SK-N-SH (cell line): ENCODE results near the gene CEP170. TPM values are rescaled to one million over a fixed set of nuclear protein-coding genes. Genes with fewer than 3 reads are reported as not detected.

ENCODE experiments used
- CTCF ChIA-PET: fragments of 300-600, 350-600 bp; formaldehyde crosslinking; extraction: SDS; loops from one replicate; lab custom pipeline; 2021; lab: Yijun Ruan, JAX
- POLR2A ChIA-PET: fragments of 350-600 bp; sonication (Branson Sonifier 250); formaldehyde crosslinking; extraction: SDS; loops from one replicate; lab custom pipeline; 2020; ENCODE audit warnings: antibody characterized with exemption, inconsistent platforms; lab: Yijun Ruan, JAX
- DNase-seq: peaks from one replicate; pipeline ENCODE4 v3.0.0; 2012
- H2AFZ ChIP-seq: fragments of 200-600 bp; sonication (generic); 2 replicates; pipeline ENCODE4 v1.8.1; 2016; ENCODE audit warnings: antibody characterized with exemption, mild to moderate bottlenecking, low read depth
- H3F3A ChIP-seq: fragments of 200-600 bp; sonication (generic); replicated peaks from 2 replicates; pipeline ENCODE3; 2016; ENCODE audit warnings: antibody characterized with exemption, mild to moderate bottlenecking; ENCODE audit not compliant: insufficient read depth
- H3K27ac ChIP-seq, 2 experiments: fragments of 200-500 bp in 1 of 2; fragments of 200-600 bp in 1 of 2; sonication (Bioruptor generic) in 1 of 2; sonication (generic), shearing (Covaris generic) in 1 of 2; 2 replicates each; pipeline versions ENCODE4 v1.5.1 to v1.6.1; 2014 to 2016; ENCODE audit warnings: low read depth in 2 of 2, inconsistent platforms in 1 of 2, low read length in 1 of 2, mild to moderate bottlenecking in 1 of 2, mixed read lengths in 1 of 2
- H3K27me3 ChIP-seq: fragments of 200-600 bp; sonication (generic), shearing (Covaris generic); 2 replicates; pipeline ENCODE4 v1.6.1; 2016; ENCODE audit warnings: mixed run types; ENCODE audit not compliant: insufficient read depth
- H3K36me3 ChIP-seq, 2 experiments: fragments of 200-500 bp in 1 of 2; fragments of 200-600 bp in 1 of 2; sonication (Bioruptor generic) in 1 of 2; sonication (generic) in 1 of 2; replicated peaks in 1 of 2; 2 replicates each; pipeline versions ENCODE3 to v1.5.1; 2014 to 2016; ENCODE audit warnings: low read length in 1 of 2, mild to moderate bottlenecking in 1 of 2; ENCODE audit not compliant: insufficient read depth in 2 of 2, control insufficient read depth in 1 of 2
- H3K4me1 ChIP-seq, 2 experiments: fragments of 200-500 bp in 1 of 2; fragments of 200-600 bp in 1 of 2; sonication (Bioruptor generic) in 1 of 2; sonication (generic), shearing (Covaris generic) in 1 of 2; 2 replicates each; pipeline versions ENCODE4 v1.5.1 to v1.6.1; 2014 to 2016; ENCODE audit warnings: low read depth in 1 of 2, low read length in 1 of 2, mixed run types in 1 of 2; ENCODE audit not compliant: insufficient read depth in 2 of 2, control insufficient read depth in 1 of 2
- H3K4me2 ChIP-seq: fragments of 200-600 bp; sonication (generic), shearing (Covaris generic); 2 replicates; pipeline ENCODE4 v1.6.1; 2017; ENCODE audit warnings: mixed run types
- H3K4me3 ChIP-seq, 2 experiments: fragments of 200-500 bp in 1 of 2; fragments of 200-600 bp in 1 of 2; sonication (Bioruptor generic) in 1 of 2; sonication (generic), shearing (Covaris generic) in 1 of 2; 2 replicates each; pipeline versions ENCODE4 v1.5.1 to v1.8.1; 2014 to 2016; ENCODE audit warnings: low read depth in 2 of 2, inconsistent platforms in 1 of 2, low read length in 1 of 2, mild to moderate bottlenecking in 1 of 2, mixed read lengths in 1 of 2, moderate library complexity in 1 of 2
- H3K79me2 ChIP-seq: fragments of 200-600 bp; sonication (generic); 2 replicates; pipeline ENCODE4 v1.8.1; 2017; ENCODE audit warnings: mild to moderate bottlenecking; ENCODE audit not compliant: insufficient read depth
- H3K9ac ChIP-seq: fragments of 200-600 bp; sonication (generic); 2 replicates; pipeline ENCODE4 v1.6.1; 2017; ENCODE audit warnings: mixed run types
- H3K9me2 ChIP-seq: fragments of 200-600 bp; sonication (generic); 2 replicates; pipeline ENCODE4 v1.6.1; 2017; ENCODE audit warnings: mixed run types
- H3K9me3 ChIP-seq: fragments of 200-600 bp; sonication (generic); 2 replicates; pipeline ENCODE4 v1.6.1; 2017; ENCODE audit warnings: mixed run types, mild to moderate bottlenecking, moderate library complexity
- H4K20me1 ChIP-seq: fragments of 200-600 bp; sonication (generic); 2 replicates; pipeline ENCODE4 v1.6.1; 2017; ENCODE audit warnings: mild to moderate bottlenecking, mixed run types; ENCODE audit not compliant: insufficient read depth
- ELF1 ChIP-seq: IDR thresholded peaks from 2 replicates; pipeline ENCODE4 v1.4.0; 2012
- EP300 ChIP-seq, 2 experiments: IDR thresholded peaks; 2 replicates each; pipeline versions ENCODE4 v1.4.0 to v1.6.1; 2012; ENCODE audit warnings: borderline replicate concordance in 1 of 2, low read depth in 1 of 2, low read length in 1 of 2
- EZH2phosphoT487 ChIP-seq: fragments of 200-600 bp; sonication (generic); IDR thresholded peaks from 2 replicates; pipeline ENCODE4 v1.6.1; 2017; ENCODE audit warnings: low read depth, mixed run types, mild to moderate bottlenecking, antibody characterized with exemption, moderate library complexity, borderline replicate concordance
- FOSL2 ChIP-seq: IDR thresholded peaks from 2 replicates; pipeline ENCODE4 v1.4.0; 2012; ENCODE audit warnings: low read depth, mild to moderate bottlenecking, moderate library complexity, borderline replicate concordance
- FOXJ3 ChIP-seq: sonication (generic); formaldehyde crosslinking; IDR thresholded peaks from 2 replicates; pipeline ENCODE4 v1.5.1; 2020; ENCODE audit warnings: mild to moderate bottlenecking, missing genetic modification reagents
- GABPA ChIP-seq: IDR thresholded peaks from 2 replicates; pipeline ENCODE4 v1.4.0; 2012; ENCODE audit warnings: low read depth, mild to moderate bottlenecking
- JUND ChIP-seq: IDR thresholded peaks from 2 replicates; pipeline ENCODE4 v1.4.0; 2012
- MXI1 ChIP-seq: IDR thresholded peaks from 2 replicates; pipeline ENCODE4 v1.6.1; 2012; ENCODE audit warnings: mild to moderate bottlenecking, low read depth, low read length, improper control_type of control experiment
- POLR2AphosphoS5 ChIP-seq: IDR thresholded peaks from 2 replicates; pipeline ENCODE4 v1.6.1; 2012; ENCODE audit warnings: low read depth, low read length
- RCOR1 ChIP-seq: fragments of 150-350 bp; IDR thresholded peaks from 2 replicates; pipeline ENCODE4 v1.6.1; 2017; ENCODE audit warnings: antibody characterized with exemption, low read length
- RXRA ChIP-seq: IDR thresholded peaks from 2 replicates; pipeline ENCODE4 v1.4.0; 2012; ENCODE audit warnings: low read depth, mild to moderate bottlenecking, borderline replicate concordance
- SIN3A ChIP-seq: IDR thresholded peaks from 2 replicates; pipeline ENCODE4 v1.6.1; 2012; ENCODE audit warnings: low read depth, mild to moderate bottlenecking, low read length, moderate library complexity, borderline replicate concordance
- SMC3 ChIP-seq: IDR thresholded peaks from 2 replicates; pipeline ENCODE4 v1.6.1; 2012; ENCODE audit warnings: low read depth, low read length, improper control_type of control experiment
- TAF1 ChIP-seq: IDR thresholded peaks from 2 replicates; pipeline ENCODE4 v1.6.1; 2012; ENCODE audit warnings: low read depth, mild to moderate bottlenecking, low read length, moderate library complexity, borderline replicate concordance
- USF1 ChIP-seq: IDR thresholded peaks from 2 replicates; pipeline ENCODE4 v1.4.0; 2012; ENCODE audit warnings: low read depth, borderline replicate concordance
- USF2 ChIP-seq: fragments of 150-350 bp; IDR thresholded peaks from 2 replicates; pipeline ENCODE4 v1.6.1; 2017; ENCODE audit warnings: antibody characterized with exemption, low read length, low read depth, borderline replicate concordance
- ZBTB33 ChIP-seq: IDR thresholded peaks from 2 replicates; pipeline ENCODE4 v1.4.0; 2012; ENCODE audit warnings: low read depth, borderline replicate concordance
- WGBS: methylation state at CpG from one replicate; pipeline ENCODE4 v1.1.6; 2017; ENCODE audit warnings: low lambda C conversion rate; 5-methylcytosine and 5-hydroxymethylcytosine counted together
- polyA plus RNA-seq, 3 experiments: library from polyadenylated mRNA; depleted of rRNA; stranded (reverse); fragments of >200 nt; gene quantifications; 2 replicates each; pipeline ENCODE4 v1.2.3, GENCODE V29; 2012

The CEP170 gene
- polyA plus RNA-seq, 1 of the 3 experiments (the other 2 are of a cell fraction) = 67.2 TPM

- Histone ChIP-seq H3K9me3 (peaks cover 26% of the 10 kb centered on the region), H3K9me2 (no peaks in the 10 kb centered on the region), H3K4me3 (no peak overlapping the region), H3K36me3 (peaks cover 31 to 82% of the 10 kb centered on the region in 2 experiments), H3K27ac (no peak overlapping the region), H3K4me1 (peaks cover 0 to 8% of the 10 kb centered on the region in 2 experiments; a peak in 2 of 4 replicates), H2AFZ (no peak overlapping the region), H3K27me3 (no peaks in the 10 kb centered on the region), H3K4me2 (no peak overlapping the region), H3K79me2 (peaks cover 99% of the 10 kb centered on the region), H3F3A (peaks cover 50% of the 10 kb centered on the region), H3K9ac (no peak overlapping the region), H4K20me1 (peaks cover 91% of the 10 kb centered on the region)
- peak; percentile 24 for DNase-seq
- CTCF ChIA-PET = no interaction called here
- TF ChIP-seq MXI1 = no peak
- TF ChIP-seq USF1 = 0 out of 2 replicates have a peak, but pooled peaks have one; percentile 11
- POLR2A ChIA-PET = no interaction called here
Observed at GRCh38 chr1:243230914-243231313, 24.2 kb downstream of the CEP170 start.

- DNase-seq = no peak
- H3K27me3 ChIP-seq = no peaks in the 10 kb centered on the region
- H3K9ac ChIP-seq = no peak overlapping the region
- H3K27ac ChIP-seq = no peak overlapping the region
- no peaks in the 10 kb centered on the region; a peak in 2 of 4 replicates for H3K4me1 ChIP-seq
- peaks cover 42 to 89% of the 10 kb centered on the region in 2 experiments for H3K36me3 ChIP-seq
- CTCF ChIA-PET = interaction anchor here (0.9 kb wide), 1 partner anchor 17 kb away, joined by 3 read pairs; no protein-coding TSS in a partner anchor
- TF ChIP-seq FOSL2 (no peak), RCOR1 (no peak), ZBTB33 (no peak)
- H3K4me2 ChIP-seq = no peak overlapping the region
- H3K79me2 ChIP-seq = peaks cover 98% of the 10 kb centered on the region
- no peak overlapping the region for H2AFZ ChIP-seq
- POLR2A ChIA-PET = no interaction called here
- H3F3A ChIP-seq = peaks cover 44% of the 10 kb centered on the region
- no peaks in the 10 kb centered on the region for H3K9me2 ChIP-seq
- H3K4me3 ChIP-seq = no peak overlapping the region; a peak in 1 of 4 replicates
- H3K9me3 ChIP-seq = peaks cover 26% of the 10 kb centered on the region
- H4K20me1 ChIP-seq = peaks cover 89% of the 10 kb centered on the region
- WGBS = 100% methylated on average over 1 of the region's 1 CpG
Observed at GRCh38 chr1:243229526-243229925, 25.6 kb downstream of the CEP170 start.

GRCh38 chr1:243227622-243228021, 27.5 kb downstream of the CEP170 start:
- CTCF ChIA-PET = no interaction called here
- POLR2A ChIA-PET = no interaction called here
- DNase-seq = no peak
- no peak overlapping the region for H3K4me2 ChIP-seq
- H3K4me1 ChIP-seq = no peaks in the 10 kb centered on the region; a peak in 1 of 4 replicates
- no peak overlapping the region for H3K4me3 ChIP-seq
- H3K27me3 ChIP-seq = no peaks in the 10 kb centered on the region
- peaks cover 58 to 92% of the 10 kb centered on the region in 2 experiments for H3K36me3 ChIP-seq
- H3K9ac ChIP-seq = no peak overlapping the region
- peaks cover 37% of the 10 kb centered on the region for H3F3A ChIP-seq
- no peak overlapping the region for H2AFZ ChIP-seq
- H3K9me2 ChIP-seq = no peaks in the 10 kb centered on the region
- H4K20me1 ChIP-seq = peaks cover 84% of the 10 kb centered on the region
- 89% methylated on average over 2 of the region's 2 CpGs for WGBS
- H3K27ac ChIP-seq = no peak overlapping the region
- peaks cover 98% of the 10 kb centered on the region for H3K79me2 ChIP-seq
- peaks cover 26% of the 10 kb centered on the region for H3K9me3 ChIP-seq
- TF ChIP-seq SIN3A (no peak), GABPA (no peak), RXRA (no peak), RCOR1 (no peak), POLR2AphosphoS5 (no peak), USF2 (no peak), JUND (no peak), EP300 (IDR thresholded peaks at IDR 0.05; ENCODE audit: borderline replicate concordance in 1 of 2, low read depth in 1 of 2, low read length in 1 of 2) (no peak), ELF1 (no peak), EZH2phosphoT487 (no peak), FOXJ3 (no peak), TAF1 (no peak), SMC3 (no peak), ZBTB33 (no peak)
